ENCODE data around the gene SPTBN1. TPM values are rescaled to one million over a fixed set of nuclear protein-coding genes. Genes with fewer than 3 reads are reported as not detected.

Gene SPTBN1
- total RNA-seq, 1 donor from 2014 or later = 601 TPM

GRCh38 chr2:54598347-54599325 lies 142.5 kb downstream of the SPTBN1 start:
- DNase-seq (no peak), ATAC-seq (no peak)
- Histone ChIP-seq H3K9me3 (no peaks in the 10 kb centered on the region), H3K27ac (peak overlapping the region; percentile 51), H3K36me3 (peaks cover 19% of the 10 kb centered on the region), H3K4me1 (peaks cover 90% of the 10 kb centered on the region), H3K27me3 (ENCODE audit: low read depth) (no peaks in the 10 kb centered on the region), H3K4me3 (no peak overlapping the region)
- intact Hi-C loops (cut with DNase I) = no loop called here
- no peak for TF ChIP-seq CTCF (IDR thresholded peaks at IDR 0.05)

GRCh38 chr2:54599326-54599710 lies 143.2 kb downstream of the SPTBN1 start:
- peaks cover 19% of the 10 kb centered on the region for H3K36me3 ChIP-seq
- H3K4me1 ChIP-seq = peaks cover 96% of the 10 kb centered on the region
- H3K27ac ChIP-seq = peak overlapping the region; percentile 51
- ATAC-seq (peak; percentile 15 to 27), DNase-seq (no peak)
- no peaks in the 10 kb centered on the region for H3K27me3 ChIP-seq (ENCODE audit: low read depth)
- H3K9me3 ChIP-seq = no peaks in the 10 kb centered on the region
- TF ChIP-seq CTCF (IDR thresholded peaks at IDR 0.05) = no peak
- intact Hi-C loops (cut with DNase I) = no loop called here
- no peak overlapping the region for H3K4me3 ChIP-seq

- intact Hi-C loops (cut with DNase I) = no loop called here
- TF ChIP-seq CTCF (IDR thresholded peaks at IDR 0.05) = no peak
- Histone ChIP-seq H3K27me3 (ENCODE audit: low read depth) (no peaks in the 10 kb centered on the region), H3K4me3 (no peak overlapping the region), H3K27ac (peak overlapping the region; percentile 51), H3K9me3 (no peaks in the 10 kb centered on the region), H3K4me1 (peaks cover 96% of the 10 kb centered on the region), H3K36me3 (peaks cover 19% of the 10 kb centered on the region)
- DNase-seq (peak; percentile 61), ATAC-seq (peak; percentile 15 to 36)
These were observed 143.8 kb downstream of the SPTBN1 start for GRCh38 chr2:54599914-54600313.

- Histone ChIP-seq H3K27me3 (ENCODE audit: low read depth) (no peaks in the 10 kb centered on the region), H3K4me1 (peaks cover 94% of the 10 kb centered on the region), H3K36me3 (peaks cover 19% of the 10 kb centered on the region), H3K9me3 (no peaks in the 10 kb centered on the region), H3K27ac (no peak overlapping the region), H3K4me3 (no peak overlapping the region)
- DNase-seq (no peak), ATAC-seq (no peak)
- intact Hi-C loops (cut with DNase I) = no loop called here
- TF ChIP-seq CTCF (IDR thresholded peaks at IDR 0.05) = no peak
These were observed 145.2 kb downstream of the SPTBN1 start for GRCh38 chr2:54601339-54601738.

GRCh38 chr2:54602736-54603322 lies 146.7 kb downstream of the SPTBN1 start:
- Histone ChIP-seq H3K4me1 (peaks cover 82% of the 10 kb centered on the region), H3K27me3 (ENCODE audit: low read depth) (no peaks in the 10 kb centered on the region), H3K4me3 (no peak overlapping the region), H3K9me3 (no peaks in the 10 kb centered on the region), H3K27ac (peak overlapping the region; percentile 48), H3K36me3 (peaks cover 19% of the 10 kb centered on the region)
- intact Hi-C loops (cut with DNase I) = no loop called here
- DNase-seq (no peak), ATAC-seq (no peak)
- TF ChIP-seq CTCF (IDR thresholded peaks at IDR 0.05) = no peak
